HG02973 (cell line): ENCODE results near the gene GPR17.
A peak's percentile ranks its signal among the peaks of the same experiment; 100 is the strongest.

Source experiments
- ATAC-seq: cut with Tn5 transposase; IDR thresholded peaks from one replicate; pipeline ENCODE4 v1.9.1; 2021; ENCODE audit warnings: moderate library complexity; ENCODE audit not compliant: unreplicated experiment

The GPR17 gene

DNA sequence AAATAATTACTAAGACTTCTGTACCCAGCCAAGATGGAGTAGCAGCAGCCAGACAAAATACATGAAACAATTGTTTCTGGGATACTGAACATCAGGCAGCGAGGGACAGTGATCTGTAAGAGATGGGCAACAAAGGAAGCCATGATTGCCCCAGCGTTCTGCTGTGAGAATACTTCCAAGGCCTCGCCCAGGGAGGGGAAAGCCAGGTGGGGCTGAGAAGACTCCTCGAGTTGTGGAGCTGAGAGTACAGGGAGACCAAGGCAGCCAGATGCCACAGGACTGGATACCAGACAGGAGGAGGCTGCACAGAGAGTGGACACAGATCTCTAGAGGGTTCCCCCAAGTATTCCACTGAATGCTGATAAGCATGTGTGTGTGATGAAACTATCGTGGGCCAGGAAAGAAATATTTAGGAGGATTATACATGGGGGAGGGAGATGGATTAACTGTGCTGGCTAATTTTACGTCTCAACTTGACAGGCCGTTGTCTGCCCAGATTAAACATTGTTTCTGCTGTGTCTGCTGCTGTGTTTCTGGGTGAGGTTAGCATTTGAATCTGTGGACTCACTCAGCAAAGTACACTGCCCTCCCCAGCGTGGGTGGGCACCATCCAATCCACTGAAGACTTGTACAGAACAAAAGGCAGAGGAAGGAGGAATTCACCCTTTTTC, 39.6 kb downstream of the GPR17 start:
- ATAC-seq, result no peak

DNA sequence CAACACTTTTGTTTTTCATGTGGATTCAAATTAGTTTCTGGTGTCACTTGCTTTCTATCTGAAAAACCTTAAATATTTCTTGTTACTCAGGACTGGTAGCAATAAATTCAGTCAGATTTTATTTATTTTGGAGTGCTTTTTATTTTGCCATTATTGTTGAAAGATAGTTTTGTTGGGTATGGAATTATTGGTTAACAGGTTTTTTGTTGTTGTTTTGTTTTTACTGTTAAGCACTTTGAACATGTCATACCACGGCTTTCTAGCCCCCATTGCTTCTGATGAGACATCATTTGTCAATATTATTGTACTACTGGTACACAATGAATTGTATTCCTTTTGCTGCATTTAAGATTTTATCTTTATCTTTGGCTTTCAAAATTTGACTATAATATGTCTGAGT, 42.5 kb downstream of the GPR17 start:
- no peak for ATAC-seq

DNA sequence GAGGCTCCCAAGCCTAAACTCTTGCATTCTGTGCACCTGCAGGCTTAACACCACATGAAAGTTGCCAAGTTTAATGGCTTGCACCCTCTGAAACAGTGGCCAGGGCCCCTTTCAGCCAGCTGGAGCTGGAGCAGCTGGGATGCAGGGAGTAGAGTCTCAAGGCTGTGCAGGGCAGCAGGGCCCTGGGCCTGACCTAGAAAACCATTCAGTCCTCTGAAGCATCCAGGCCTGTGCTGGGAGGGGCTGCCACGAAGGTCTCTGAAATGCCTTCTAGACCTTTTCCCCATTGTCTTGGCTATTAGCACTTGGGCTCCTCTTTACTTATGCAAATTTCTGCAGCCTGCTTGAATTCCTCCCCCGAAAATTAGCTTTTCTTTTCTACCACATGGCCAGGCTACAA, 44.7 kb downstream of the GPR17 start:
- no peak for ATAC-seq

DNA sequence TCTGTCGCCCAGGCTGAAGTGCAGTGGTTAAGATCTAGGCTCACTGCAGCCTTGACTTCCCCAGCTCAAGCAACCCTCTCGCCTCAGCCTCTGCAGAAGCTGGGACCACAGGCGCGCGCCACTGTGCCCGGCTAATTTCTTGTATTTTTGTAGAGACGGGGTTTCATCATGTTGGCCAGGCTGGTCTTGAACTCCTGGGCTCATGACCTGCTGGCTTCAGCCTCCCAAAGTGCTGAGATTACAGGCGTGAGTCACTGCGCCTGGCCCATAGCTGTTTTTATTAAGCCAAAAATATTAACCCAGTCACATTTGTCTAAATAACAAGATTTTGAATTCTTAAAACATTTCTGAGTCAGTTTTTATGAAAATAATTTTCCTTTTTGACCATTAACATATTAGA, 49.0 kb downstream of the GPR17 start:
- ATAC-seq, result no peak

DNA sequence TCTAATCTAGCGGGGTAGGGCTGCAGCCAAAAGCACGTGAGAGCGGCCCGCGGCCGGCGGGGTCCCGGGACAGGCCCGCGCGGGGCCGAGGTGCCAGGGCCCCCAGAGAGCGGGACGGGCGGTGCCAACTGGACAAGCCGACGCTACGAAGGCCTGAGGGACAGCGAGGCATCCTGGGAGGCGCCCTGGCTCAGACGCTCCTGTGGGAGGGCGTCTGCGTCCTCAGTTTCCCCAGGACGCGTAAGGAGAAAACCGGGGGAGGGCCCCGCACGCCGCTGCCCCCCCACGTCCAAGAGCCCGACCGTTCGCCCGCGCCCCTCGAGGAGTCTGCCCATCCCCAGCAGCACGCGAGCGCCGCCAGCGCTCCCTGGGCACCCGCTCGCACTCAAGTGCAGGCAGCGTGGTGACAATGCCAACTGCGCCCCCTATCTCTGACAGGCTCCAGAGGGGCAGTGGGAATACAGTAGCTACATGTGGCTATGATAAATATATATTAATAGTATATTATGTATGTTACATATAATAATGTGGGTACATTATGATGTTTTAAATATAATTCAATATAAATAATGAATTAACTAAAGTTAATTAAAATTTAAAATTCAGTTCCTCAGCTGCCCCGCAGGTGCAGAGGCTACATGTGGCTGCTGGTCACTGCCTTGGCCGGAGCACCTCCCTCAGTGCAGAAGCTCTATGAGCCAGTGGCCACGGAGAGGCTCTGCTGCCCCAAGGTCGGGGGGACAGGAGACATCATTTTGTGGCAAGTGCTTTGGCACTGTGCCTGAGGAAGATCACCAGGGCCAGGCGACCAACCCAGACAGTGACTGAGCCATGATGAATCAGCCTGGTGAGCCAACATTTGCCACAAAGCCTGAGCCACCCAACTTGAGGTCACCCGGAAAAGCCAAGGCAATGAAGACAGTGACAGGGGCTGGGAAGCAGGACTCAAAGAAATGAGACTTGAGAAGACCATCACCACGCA, 49.8 kb downstream of the GPR17 start:
- no peak for ATAC-seq

DNA sequence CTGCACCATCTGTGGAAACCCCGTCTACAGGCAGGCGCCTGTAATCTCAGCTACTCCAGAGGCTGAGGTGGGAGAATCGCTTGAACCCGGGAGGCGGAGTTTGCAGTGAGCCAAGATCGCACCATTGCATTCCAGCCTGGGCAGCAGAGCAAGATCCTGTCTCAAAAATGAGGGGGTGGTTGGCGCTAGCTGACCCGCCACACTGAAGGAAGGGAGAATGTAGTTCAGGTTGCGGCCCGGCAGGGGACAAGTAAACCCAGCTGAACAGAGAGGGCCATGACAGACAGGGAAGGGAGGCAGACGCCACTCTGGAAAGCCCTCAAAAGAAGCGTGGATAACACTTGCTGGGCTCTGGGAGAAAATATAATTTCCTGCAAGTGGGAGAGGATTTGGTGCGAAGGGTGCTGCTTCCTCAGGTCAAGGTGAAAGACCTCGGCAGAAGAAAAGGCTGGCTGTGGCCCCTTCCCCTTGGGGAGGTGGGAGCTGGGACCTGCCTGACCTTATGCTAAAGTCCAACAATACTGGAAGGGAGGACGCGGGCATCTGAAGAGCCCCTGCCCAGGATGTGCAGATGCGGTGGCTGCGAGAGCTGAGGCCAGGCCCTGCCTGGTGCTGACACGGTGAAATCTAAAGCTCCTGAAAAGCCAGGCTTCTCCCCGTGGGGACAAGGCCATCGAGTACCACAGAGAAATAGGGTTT, 51.7 kb downstream of the GPR17 start:
- no peak for ATAC-seq

DNA sequence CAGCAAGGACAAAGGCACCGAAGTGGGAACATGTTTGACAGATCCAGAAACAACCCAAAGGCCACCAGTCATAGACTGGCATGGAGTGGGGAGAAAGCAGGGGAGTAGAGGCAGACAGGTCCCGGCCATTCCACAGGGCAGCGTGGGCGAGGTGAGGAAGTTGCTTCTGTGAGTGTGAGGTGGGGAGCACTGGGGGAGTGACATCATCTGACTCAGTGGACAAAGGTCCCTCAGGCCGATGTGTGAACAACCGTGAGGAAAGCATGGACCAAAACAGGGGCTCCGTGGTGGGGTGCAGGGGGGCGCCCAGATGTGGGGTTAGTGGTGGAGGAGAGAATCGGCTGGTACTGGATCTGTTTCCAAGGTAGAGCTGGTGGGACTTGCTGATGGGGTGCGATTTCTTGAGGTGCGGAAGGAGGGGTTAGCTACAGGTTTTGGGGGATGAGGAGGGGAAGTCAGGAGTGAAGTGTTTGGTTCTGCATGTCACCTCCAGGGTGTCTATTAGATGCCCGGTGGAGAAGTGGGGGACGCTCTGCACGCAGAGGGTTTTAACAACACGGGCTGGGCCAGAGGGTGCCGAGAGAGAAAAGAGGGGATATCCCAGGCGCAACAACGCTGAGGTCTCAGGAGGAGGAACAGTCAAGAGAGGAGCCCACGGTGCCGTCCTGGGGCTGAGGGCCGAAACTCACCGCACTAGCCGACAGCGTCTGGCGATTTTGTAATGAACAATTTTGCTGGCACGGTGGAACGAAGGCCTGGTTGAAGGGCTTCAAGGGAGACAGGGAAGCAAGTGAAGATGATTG, 52.8 kb downstream of the GPR17 start:
- ATAC-seq, result no peak

DNA sequence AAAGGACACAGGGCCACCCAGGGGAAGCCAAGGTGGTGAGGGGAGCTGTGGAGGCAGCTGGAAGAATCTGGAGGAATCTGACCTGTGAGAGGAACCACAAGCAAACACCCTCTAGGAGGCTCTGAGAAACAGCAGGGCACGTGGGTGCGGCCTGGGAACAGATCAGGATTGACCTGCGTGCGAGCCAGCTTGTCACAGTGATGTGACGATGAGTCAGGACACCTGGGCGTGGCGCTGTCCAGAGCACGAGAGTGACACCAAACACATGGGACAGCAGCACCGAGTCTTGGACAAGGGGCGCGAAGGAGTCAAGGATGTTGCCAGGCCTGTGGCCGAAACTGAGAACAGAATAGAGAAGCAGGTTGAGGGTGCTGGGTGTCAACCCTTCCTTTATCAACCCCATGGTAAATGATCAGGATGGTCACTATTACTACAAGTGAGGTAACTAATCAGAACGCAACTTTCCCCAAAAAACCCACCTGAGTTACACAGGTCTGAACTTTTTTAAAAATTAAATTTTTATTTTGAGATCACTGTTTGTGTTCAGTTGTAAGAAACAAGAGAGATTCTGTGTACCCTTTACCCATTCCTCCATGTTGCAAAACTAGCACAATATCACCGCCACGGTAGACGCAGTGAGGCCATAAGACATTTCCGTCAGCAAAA, 54.7 kb downstream of the GPR17 start:
- ATAC-seq, result peak; percentile 57

DNA sequence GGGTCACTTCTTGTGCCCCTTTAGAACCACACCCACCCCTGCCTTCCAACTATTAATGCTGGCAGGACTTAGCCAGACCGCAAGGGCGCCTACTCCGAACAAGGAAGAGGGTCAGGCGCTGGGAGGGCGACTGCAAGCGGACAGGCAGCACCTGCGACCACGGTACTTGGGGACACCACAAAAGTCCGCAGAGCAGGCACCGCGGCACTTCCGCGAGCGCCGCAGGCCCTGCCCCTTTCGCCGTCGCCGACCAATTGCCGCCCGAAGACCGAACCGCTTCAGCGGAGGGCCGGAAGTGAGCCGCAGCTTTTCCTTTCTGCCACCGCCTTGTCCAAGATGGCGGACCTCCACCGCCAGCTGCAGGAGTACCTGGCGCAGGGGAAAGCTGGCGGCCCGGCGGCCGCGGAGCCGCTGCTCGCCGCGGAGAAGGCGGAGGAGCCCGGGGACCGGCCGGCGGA, 55.3 kb downstream of the GPR17 start, which contains the start of gene SFT2D3:
Gene SFT2D3, plus strand, starts transcription at position 305 of the 458 bp plus-strand sequence. Its CDS starts 32 bp downstream, at position 337.
- peak; percentile 65 for ATAC-seq

DNA sequence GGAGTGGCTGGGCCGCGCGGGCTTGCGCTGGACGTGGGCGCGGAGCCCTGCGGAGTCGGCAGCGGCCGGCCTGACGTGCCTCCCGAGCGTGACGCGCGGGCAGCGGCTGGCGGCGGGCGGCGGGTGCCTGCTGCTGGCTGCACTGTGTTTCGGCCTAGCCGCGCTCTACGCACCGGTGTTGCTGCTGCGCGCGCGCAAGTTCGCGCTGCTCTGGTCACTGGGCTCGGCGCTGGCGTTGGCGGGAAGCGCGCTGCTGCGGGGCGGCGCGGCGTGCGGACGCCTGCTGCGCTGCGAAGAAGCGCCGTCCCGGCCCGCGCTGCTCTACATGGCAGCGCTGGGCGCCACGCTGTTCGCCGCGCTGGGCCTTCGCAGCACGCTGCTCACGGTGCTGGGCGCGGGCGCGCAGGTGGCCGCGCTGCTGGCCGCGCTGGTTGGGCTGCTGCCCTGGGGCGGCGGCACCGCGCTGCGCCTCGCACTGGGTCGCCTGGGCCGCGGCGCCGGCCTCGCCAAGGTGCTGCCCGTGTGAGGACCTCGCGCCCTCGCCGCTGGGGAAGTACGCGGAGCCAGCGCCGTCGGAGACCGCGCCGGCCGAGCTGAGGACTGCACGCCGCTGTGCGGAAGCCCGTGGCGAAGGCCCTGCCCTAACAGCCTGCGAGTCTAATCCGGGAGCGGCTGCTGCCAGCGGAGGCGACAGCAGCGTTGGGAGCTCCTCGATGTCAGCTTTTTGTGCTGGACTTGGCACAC, 55.9 kb downstream of the GPR17 start:
- peak; percentile 57 for ATAC-seq
